Neural cell (in vitro differentiated cells): ENCODE results near the gene CREBBP. TPM values are rescaled to one million over a fixed set of nuclear protein-coding genes. Genes with fewer than 3 reads are reported as not detected.

Source experiments
- H2AFZ ChIP-seq: fragments of 200-600, 300-800 bp; sonication (generic), shearing (Covaris generic); 2 replicates; pipeline ENCODE4 v1.6.0; 2014; ENCODE audit warnings: low read depth, mild to moderate bottlenecking, antibody characterized with exemption, low read length, moderate library complexity
- H3F3A ChIP-seq: fragments of 200-600 bp; shearing (Covaris generic); 2 replicates; pipeline ENCODE4 v1.6.1; 2016; ENCODE audit warnings: mild to moderate bottlenecking, moderate library complexity, mixed read lengths, antibody characterized with exemption, low read length; ENCODE audit not compliant: insufficient read depth, poor library complexity, severe bottlenecking
- H3K27ac ChIP-seq: fragments of 200-600, 300-800 bp; sonication (generic), shearing (Covaris generic); 2 replicates; pipeline ENCODE4 v1.5.1; 2014; ENCODE audit warnings: mild to moderate bottlenecking, low read length, moderate library complexity
- H3K27me3 ChIP-seq: fragments of 300-800, 200-600 bp; sonication (generic), shearing (Covaris generic); 2 replicates; pipeline ENCODE4 v1.6.0; 2014; ENCODE audit warnings: mild to moderate bottlenecking, low read depth, low read length, moderate library complexity; ENCODE audit not compliant: insufficient read depth
- H3K36me3 ChIP-seq: fragments of 300-800, 200-600 bp; sonication (generic), shearing (Covaris generic); 2 replicates; pipeline ENCODE4 v1.5.1; 2014; ENCODE audit warnings: mild to moderate bottlenecking, antibody characterized with exemption, low read length, moderate library complexity; ENCODE audit not compliant: insufficient read depth
- H3K4me2 ChIP-seq: fragments of 300-800, 200-600 bp; sonication (generic), shearing (Covaris generic); 2 replicates; pipeline ENCODE4 v1.6.0; 2014; ENCODE audit warnings: mild to moderate bottlenecking, low read length
- H3K4me3 ChIP-seq: fragments of 300-800, 200-600 bp; sonication (generic), shearing (Covaris generic); 2 replicates; pipeline ENCODE4 v1.5.1; 2014; ENCODE audit warnings: mild to moderate bottlenecking, low read length, moderate library complexity
- H3K79me2 ChIP-seq: fragments of 200-600 bp; shearing (Covaris generic); replicated peaks from 2 replicates; pipeline ENCODE4 v1.6.0; 2014; ENCODE audit warnings: mild to moderate bottlenecking, low read length, moderate library complexity; ENCODE audit not compliant: insufficient read depth
- H3K9ac ChIP-seq: fragments of 300-800, 200-600 bp; sonication (generic), shearing (Covaris generic); 2 replicates; pipeline ENCODE4 v1.6.1; 2016; ENCODE audit warnings: mild to moderate bottlenecking, low read length, mixed read lengths
- H3K9me2 ChIP-seq: fragments of 200-600 bp; shearing (Covaris generic); 2 replicates; pipeline ENCODE4 v1.6.1; 2016; ENCODE audit warnings: mild to moderate bottlenecking, low read length, mixed read lengths; ENCODE audit not compliant: insufficient read depth
- H3K9me3 ChIP-seq: fragments of 200-600, 300-800 bp; sonication (generic), shearing (Covaris generic); 2 replicates; pipeline ENCODE4 v1.6.1; 2016; ENCODE audit warnings: mild to moderate bottlenecking, mixed run types, low read length, moderate library complexity, mixed read lengths
- H4K20me1 ChIP-seq: fragments of 200-600 bp; shearing (Covaris generic); 2 replicates; pipeline ENCODE4 v1.6.1; 2016; ENCODE audit warnings: mild to moderate bottlenecking, mixed run types; ENCODE audit not compliant: insufficient read depth
- EP300 ChIP-seq: fragments of 450-650 bp; conservative IDR thresholded peaks from 2 replicates; pipeline ENCODE4 v1.6.1; 2014; ENCODE audit warnings: antibody characterized with exemption, mild to moderate bottlenecking, moderate library complexity; ENCODE audit not compliant: poor library complexity, severe bottlenecking
- EZH2 ChIP-seq: fragments of 200-600, 300-800 bp; shearing (Covaris generic), sonication (generic); IDR thresholded peaks from 2 replicates; pipeline ENCODE4 v1.6.1; 2014; ENCODE audit warnings: antibody characterized with exemption, low read length, borderline replicate concordance, mild to moderate bottlenecking; ENCODE audit not compliant: insufficient read depth, poor library complexity, severe bottlenecking
- MXI1 ChIP-seq: fragments of 450-650 bp; conservative IDR thresholded peaks from 2 replicates; pipeline ENCODE4 v1.6.1; 2014; ENCODE audit warnings: antibody characterized with exemption, mild to moderate bottlenecking; ENCODE audit not compliant: poor library complexity, severe bottlenecking
- POLR2AphosphoS5 ChIP-seq: IDR thresholded peaks from 2 replicates; pipeline ENCODE4 v1.6.1; 2012
- SMC3 ChIP-seq: fragments of 450-650 bp; conservative IDR thresholded peaks from 2 replicates; pipeline ENCODE4 v1.6.1; 2014; ENCODE audit warnings: antibody characterized with exemption, mild to moderate bottlenecking, moderate library complexity; ENCODE audit not compliant: poor library complexity
- TAF1 ChIP-seq: IDR thresholded peaks from 2 replicates; pipeline ENCODE4 v1.6.1; 2012; ENCODE audit warnings: low read depth
- polyA plus RNA-seq: library from polyadenylated mRNA; depleted of rRNA; stranded (reverse); fragments of >200 nt; gene quantifications from 2 replicates; pipeline ENCODE4 v1.2.3, GENCODE V29; 2014
- TF ChIP-seq, protein P1 (sequence below): IDR thresholded peaks from 2 replicates; pipeline ENCODE4 v1.6.1; 2012; ENCODE audit warnings: borderline replicate concordance
- TF ChIP-seq, protein P2 (sequence below): fragments of 450-650 bp; IDR thresholded peaks from 2 replicates; pipeline ENCODE4 v1.5.1; 2014; ENCODE audit warnings: antibody characterized with exemption, mild to moderate bottlenecking, moderate library complexity; ENCODE audit not compliant: poor library complexity, severe bottlenecking

Gene CREBBP
- polyA plus RNA-seq, 1 donor from 2014 or later: 3.3 TPM

DNA sequence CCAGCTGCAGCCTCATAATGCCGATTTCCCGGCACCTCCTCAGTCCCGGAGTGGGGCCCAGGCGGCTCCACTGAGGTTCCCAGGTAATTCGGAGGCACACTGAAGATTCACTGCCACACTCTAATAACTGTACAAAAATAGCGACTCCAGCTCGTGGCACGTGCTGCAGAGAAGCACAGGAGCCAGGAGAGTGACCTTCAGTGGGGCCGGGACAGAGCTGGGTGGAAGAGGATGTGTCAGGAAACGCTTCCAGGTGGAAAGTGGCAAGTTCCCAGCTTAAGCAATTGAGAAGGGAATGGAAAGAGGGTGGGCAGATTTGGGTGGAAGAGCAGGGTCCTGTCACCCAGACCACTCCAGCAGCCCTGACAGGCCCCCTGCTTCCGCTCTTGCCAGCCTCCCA lies 160.1 kb downstream of the CREBBP start:
- no peak overlapping the region for H3K4me3 ChIP-seq
- H2AFZ ChIP-seq: no peak overlapping the region
- H4K20me1 ChIP-seq: no peaks in the 10 kb centered on the region
- H3K9ac ChIP-seq: no peak overlapping the region
- H3K27ac ChIP-seq: no peak overlapping the region
- H3K9me2 ChIP-seq: no peaks in the 10 kb centered on the region
- H3K4me2 ChIP-seq: no peak overlapping the region
- no peaks in the 10 kb centered on the region for H3K36me3 ChIP-seq
- TF ChIP-seq, protein P1, sequence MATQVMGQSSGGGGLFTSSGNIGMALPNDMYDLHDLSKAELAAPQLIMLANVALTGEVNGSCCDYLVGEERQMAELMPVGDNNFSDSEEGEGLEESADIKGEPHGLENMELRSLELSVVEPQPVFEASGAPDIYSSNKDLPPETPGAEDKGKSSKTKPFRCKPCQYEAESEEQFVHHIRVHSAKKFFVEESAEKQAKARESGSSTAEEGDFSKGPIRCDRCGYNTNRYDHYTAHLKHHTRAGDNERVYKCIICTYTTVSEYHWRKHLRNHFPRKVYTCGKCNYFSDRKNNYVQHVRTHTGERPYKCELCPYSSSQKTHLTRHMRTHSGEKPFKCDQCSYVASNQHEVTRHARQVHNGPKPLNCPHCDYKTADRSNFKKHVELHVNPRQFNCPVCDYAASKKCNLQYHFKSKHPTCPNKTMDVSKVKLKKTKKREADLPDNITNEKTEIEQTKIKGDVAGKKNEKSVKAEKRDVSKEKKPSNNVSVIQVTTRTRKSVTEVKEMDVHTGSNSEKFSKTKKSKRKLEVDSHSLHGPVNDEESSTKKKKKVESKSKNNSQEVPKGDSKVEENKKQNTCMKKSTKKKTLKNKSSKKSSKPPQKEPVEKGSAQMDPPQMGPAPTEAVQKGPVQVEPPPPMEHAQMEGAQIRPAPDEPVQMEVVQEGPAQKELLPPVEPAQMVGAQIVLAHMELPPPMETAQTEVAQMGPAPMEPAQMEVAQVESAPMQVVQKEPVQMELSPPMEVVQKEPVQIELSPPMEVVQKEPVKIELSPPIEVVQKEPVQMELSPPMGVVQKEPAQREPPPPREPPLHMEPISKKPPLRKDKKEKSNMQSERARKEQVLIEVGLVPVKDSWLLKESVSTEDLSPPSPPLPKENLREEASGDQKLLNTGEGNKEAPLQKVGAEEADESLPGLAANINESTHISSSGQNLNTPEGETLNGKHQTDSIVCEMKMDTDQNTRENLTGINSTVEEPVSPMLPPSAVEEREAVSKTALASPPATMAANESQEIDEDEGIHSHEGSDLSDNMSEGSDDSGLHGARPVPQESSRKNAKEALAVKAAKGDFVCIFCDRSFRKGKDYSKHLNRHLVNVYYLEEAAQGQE: no peak
- TF ChIP-seq EZH2 (no peak), POLR2AphosphoS5 (no peak), TAF1 (no peak), MXI1 (no peak), EP300 (no peak)
- H3F3A ChIP-seq: no peaks in the 10 kb centered on the region
- H3K9me3 ChIP-seq: no peaks in the 10 kb centered on the region
- H3K27me3 ChIP-seq: no peaks in the 10 kb centered on the region
- H3K79me2 ChIP-seq: peaks cover 8% of the 10 kb centered on the region

DNA sequence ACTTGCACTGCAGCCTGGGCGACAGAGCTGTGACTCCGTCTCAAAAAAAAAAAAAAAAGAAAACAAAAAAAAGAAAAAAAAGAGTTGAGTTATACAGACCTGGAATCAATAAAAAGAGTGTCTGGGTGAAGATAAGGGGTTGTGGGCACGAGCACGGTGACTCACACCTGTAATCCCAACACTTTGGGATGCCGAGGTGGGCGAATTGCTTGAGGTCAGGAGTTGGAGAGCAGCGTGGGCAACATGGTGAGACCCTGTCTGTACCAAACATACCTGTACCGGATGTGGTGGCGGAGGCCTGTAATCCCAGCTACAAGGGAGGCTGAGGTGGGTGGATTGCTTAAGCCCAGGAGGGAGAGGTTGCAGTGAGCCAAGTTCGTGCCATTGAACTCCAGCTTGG lies 161.9 kb downstream of the CREBBP start:
- Histone ChIP-seq H4K20me1 (no peaks in the 10 kb centered on the region), H3K9me2 (no peaks in the 10 kb centered on the region), H3K4me3 (no peak overlapping the region), H3K9ac (no peak overlapping the region), H3F3A (no peaks in the 10 kb centered on the region), H3K79me2 (peaks cover 8% of the 10 kb centered on the region), H2AFZ (no peak overlapping the region), H3K27ac (no peak overlapping the region), H3K4me2 (no peak overlapping the region), H3K36me3 (no peaks in the 10 kb centered on the region), H3K9me3 (no peaks in the 10 kb centered on the region), H3K27me3 (no peaks in the 10 kb centered on the region)
- TF ChIP-seq EP300 (no peak), EZH2 (no peak), SMC3 (no peak)
- TF ChIP-seq, protein P2, sequence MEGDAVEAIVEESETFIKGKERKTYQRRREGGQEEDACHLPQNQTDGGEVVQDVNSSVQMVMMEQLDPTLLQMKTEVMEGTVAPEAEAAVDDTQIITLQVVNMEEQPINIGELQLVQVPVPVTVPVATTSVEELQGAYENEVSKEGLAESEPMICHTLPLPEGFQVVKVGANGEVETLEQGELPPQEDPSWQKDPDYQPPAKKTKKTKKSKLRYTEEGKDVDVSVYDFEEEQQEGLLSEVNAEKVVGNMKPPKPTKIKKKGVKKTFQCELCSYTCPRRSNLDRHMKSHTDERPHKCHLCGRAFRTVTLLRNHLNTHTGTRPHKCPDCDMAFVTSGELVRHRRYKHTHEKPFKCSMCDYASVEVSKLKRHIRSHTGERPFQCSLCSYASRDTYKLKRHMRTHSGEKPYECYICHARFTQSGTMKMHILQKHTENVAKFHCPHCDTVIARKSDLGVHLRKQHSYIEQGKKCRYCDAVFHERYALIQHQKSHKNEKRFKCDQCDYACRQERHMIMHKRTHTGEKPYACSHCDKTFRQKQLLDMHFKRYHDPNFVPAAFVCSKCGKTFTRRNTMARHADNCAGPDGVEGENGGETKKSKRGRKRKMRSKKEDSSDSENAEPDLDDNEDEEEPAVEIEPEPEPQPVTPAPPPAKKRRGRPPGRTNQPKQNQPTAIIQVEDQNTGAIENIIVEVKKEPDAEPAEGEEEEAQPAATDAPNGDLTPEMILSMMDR: no peak
- TF ChIP-seq, protein P1: no peak
